SIG-M5 (cell line): ENCODE results near the gene FBXO11.
"Not testable (repeated sequence)": the region's sequence is repeated elsewhere in the genome, so short reads cannot be mapped to it uniquely, and the experiment has no call there.

Source experiments
- DNase-seq: peaks from one replicate; lab custom pipeline; 2025; lab: John Stamatoyannopoulos, UW

Gene FBXO11

GRCh38 chr2:47897883-47898731 is 8.2 kb downstream of the FBXO11 start:
- no peak for DNase-seq

GRCh38 chr2:47897191-47897882 is 9.0 kb downstream of the FBXO11 start:
- not testable (repeated sequence) for DNase-seq

DNA sequence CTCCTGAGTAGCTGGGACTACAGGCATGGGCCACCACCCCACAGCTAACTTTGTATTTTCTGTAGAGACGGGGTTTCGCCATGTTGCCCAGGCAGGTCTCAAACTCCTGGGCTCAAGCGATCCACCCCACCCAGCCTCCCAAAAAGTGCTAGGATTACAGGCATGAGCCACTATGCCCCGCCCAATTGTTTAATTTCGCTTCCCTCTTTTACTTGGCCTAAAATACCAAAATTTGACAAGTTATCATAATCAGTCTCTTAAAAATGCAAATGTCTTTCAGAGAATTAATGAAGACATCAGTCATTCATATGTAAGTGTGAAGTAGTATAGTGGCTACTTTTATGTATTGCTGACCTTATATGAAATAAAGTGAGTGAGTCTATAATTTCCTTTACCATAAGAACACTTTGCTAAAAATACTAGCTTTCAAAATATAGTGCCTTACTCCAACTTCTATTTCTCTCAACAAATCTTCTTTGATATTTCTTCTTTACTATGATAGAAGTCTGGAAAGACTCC is 9.8 kb downstream of the FBXO11 start:
- no peak for DNase-seq

GRCh38 chr2:47893771-47894170 is 12.5 kb downstream of the FBXO11 start:
- no peak for DNase-seq

DNA sequence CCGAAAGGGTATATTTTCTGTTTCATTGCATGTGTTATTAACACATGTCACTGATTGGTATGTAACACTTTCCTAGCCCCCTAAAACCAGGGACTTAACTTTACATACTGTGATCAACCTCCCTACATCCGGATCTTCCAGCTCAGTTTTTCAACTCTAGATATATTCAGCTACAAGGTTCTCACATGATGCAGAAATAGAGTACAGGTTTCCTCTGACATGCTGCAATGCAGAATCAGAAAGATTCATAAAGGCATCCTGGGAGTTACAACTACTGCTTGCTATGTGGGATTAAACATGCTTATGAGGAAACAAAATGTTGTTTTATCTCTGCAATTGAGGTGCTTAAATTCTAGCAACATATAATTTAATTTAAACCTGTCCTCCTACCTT is 14.0 kb downstream of the FBXO11 start:
- no peak for DNase-seq

GRCh38 chr2:47891369-47892337 is 14.6 kb downstream of the FBXO11 start:
- DNase-seq: no peak

DNA sequence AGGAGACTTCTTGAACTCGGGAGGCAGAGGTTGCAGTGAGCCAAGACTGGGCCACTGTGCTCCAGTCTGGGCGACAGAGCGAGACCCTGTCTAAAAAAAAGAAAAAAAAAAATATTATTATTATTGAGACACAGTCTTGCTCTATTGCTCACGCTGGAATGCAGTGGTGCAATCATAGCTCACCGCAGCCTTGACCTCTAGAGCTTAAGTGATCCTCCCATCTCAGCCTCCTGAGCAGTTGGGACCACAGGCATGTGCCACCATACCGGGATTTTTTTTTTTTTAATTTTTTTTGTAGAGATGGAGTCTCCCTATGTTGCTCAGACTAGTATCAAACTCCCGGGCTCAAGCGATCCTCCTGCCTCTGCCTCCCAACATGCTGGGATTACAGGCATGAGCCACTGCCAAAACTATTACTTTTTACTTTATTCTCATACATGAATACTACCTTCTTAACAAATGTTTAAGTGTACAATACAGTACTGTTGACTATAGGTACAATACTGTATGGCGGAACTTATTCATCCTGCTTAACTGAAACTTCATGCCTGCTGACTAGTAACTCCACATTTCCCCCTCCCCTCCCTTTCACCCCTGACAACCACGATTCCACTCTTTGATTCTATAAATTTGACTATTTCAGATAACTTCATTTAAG is 15.5 kb downstream of the FBXO11 start:
- DNase-seq: no peak

DNA sequence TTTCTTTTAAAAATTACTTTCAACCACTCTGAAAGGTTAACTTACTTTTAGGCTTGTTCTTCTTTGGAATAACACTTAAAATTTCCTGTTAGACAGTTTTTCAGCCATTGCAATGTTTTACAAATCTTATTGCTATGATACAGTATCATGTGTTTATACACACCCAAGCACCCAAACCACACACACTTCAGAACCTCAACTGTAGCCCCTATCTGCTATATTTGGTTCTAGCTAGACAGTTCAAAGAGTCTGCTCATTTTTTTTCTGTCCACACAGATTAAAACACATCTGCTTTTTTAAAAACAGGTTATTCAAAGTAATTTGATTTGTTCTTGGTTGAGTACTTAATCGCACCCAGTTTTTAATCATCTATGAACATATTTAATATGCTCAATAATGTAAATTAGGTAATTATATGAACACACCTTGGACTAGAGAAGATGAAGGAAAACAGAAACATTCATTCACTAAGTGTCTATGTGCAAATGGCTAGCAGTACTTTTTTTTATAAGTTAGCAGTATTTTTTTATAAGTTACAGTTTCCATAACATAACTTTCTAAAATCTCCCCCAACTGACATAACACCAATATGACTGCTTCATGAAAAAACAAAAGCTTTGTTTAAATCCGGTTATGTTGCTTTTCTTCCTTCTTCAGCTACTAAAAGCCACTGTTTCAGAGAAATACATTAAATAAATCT is 17.6 kb downstream of the FBXO11 start:
- no peak for DNase-seq

DNA sequence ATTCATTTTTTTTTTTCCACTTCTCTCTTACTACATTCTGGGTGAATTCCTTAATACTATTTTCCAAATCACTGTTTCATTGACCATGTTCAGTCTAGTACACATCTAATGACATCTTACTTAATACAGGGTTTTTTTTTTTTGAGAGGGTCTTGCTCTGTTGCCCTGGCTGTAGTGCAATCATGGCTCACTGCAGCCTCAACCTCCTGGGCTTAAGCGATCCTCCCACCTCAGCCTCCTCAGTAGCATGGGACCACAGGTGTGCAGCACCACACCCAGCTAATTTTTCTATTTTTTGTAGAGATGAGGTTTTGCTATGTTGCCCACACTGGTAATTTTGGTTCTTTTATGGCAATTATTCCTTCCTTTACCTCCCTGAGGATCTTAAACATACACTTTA is 29.4 kb downstream of the FBXO11 start:
- no peak for DNase-seq

DNA sequence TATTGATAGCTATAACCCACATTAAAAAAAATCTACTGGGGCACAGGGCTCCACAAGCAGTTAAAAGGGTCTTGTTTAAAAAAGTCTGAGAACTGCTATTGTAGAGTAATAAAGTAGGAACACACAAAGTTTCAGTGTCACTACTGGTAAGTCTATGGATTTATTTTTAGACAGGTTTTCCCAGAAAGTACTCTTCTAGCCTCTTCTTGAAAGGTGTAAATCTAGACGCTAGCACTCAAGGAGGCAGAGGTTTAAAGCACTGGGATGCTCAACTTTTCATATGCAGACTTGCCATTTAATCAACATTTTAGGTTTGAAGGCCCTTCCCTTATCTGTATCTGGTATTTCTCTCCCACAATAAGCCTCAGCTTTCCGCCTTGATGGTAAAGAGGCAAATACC is 33.4 kb downstream of the FBXO11 start:
- DNase-seq: no peak

DNA sequence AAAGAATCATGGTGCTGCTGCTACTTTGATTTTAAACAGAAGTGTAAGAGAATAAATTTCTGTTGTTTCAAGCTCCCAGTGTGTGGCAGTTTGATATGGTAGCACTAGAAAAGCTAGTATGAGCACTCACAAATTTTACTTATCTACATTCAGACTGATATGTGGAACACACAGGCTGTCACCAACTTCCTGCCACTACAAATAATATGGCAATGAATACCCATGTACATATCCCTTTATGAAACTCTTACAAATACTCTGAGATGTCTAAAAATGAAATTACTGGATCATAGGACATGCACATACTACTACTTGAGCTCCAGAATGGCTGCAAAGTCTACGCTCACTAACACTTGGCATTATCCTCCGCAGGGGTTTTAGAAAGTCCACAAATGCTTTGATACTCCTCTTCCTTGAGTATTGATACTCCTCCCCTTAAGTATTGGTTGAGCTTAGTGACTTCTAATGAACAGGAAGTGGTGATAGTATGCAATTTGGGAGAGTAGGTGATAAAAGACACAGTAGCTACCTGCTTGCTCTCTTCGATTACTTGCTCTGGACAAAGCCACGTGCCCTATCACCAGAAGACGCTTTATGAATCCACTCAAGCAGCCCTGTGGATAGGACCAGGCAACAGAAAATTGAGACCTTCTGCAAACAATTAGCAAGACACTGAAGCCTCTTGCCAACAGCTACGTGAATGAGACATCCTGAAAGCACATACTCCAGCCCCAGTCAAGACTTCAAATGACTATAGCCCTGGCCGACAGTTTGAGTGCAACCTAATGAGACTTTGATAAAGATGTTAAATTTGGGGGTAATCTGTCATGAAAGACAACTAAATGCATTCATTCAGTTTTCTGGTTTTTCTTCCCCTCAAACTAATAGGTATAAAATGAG is 35.4 kb downstream of the FBXO11 start:
- DNase-seq: no peak

DNA sequence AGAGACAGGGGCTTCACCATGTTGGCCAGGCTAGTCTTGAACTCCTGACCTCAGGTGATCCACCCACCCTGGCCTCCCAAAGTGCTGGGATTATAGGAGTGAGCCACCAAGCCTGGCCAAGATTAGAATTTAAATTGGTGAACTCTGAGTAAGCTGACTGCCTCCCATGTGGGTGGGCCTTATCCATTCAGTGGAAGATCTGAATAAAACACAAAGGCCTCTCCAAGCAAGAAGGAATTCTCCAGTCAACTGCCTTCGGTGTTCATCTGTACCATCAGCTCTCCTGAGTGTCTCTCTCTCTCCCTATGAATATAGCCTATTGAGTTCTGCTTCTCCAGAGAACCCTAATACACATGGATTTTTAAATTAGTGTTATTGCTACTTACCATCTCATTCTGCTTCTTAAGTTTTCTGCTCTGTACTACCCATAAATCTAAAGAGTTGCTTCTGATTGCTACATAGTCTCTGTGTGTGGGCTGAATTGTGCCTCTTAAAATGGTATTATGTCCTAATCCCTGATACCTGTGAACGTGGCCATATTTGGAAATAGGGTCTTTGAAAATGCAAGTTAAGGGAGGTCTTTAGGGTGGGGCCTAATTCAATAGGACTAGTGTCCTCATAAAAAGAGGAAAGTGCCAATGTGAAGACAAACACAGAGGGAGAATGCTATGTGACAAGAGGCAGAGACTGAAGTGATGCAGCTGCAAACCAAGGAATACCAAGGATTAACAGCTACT is 36.3 kb downstream of the FBXO11 start:
- DNase-seq: no peak

DNA sequence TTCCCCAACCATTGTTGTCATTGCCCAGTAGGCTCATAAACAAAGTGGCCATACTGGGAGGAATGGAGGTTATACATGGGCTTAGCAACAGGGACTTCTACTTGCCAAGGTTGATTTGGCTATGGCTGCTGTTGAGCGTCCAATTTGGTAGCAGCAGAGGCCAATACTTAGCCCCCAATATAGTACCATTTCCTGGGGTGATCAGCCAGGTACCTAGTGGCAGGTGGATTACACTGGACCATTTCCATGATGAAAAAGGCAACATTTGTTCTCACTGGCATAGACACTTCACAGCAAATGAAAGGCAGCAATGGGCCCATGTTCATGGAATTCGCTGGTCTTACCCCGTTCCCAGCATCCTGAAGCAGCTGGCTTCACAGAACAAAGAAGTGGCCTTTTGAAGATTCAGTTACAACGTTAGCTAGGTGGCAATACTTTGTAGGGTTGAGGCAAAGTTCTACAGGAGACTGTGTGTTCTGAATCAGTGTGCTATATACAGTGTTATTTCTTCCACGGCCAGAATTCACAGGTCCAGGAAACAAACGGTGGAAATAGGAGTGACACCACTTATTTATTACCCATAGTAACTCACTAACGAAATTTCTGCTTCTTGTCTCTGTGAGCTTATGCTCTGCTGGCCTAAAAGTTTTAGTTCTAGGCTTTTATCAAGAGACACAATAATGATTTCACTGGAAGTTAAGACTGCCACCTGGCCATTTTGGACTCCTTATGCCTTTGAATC is 37.5 kb downstream of the FBXO11 start:
- no peak for DNase-seq

- no peak for DNase-seq
These were observed 39.1 kb downstream of the FBXO11 start for GRCh38 chr2:47867205-47867604.

GRCh38 chr2:47864566-47864965 is 41.7 kb downstream of the FBXO11 start:
- no peak for DNase-seq

GRCh38 chr2:47862949-47863348 is 43.3 kb downstream of the FBXO11 start:
- no peak for DNase-seq

GRCh38 chr2:47853067-47853777 is 53.1 kb downstream of the FBXO11 start:
- DNase-seq: not testable (repeated sequence)

DNA sequence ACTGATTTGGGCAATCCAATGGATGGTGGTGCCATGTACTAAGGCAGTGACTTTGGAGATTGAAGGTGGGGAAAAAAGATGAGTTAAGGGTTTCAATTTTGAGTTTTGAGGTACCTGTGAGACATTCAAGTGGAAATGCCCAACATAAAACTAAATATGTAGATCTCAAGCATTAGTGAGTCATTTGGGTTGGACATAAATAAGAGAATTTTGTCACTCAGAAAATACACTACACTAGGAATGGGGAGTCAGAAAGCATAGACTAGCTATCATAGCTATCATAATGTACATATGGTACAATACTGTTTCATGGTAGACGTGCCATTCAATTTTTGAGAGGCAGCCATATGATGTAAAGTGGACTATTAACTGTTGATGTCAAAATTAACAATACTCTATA is 56.1 kb downstream of the FBXO11 start:
- no peak for DNase-seq
